Rectal smooth muscle tissue (tissue), 1 donor: Measurements from ENCODE around the gene MRM2.
"Not testable (repeated sequence)": the region's sequence is repeated elsewhere in the genome, so short reads cannot be mapped to it uniquely, and the experiment has no call there.

Source experiments
- H3K27ac ChIP-seq: one replicate; pipeline ENCODE4 v1.7.0; 2013; ENCODE audit warnings: low read depth, low read length, inconsistent platforms
- H3K27me3 ChIP-seq: one replicate; pipeline ENCODE4 v1.7.0; 2013; ENCODE audit warnings: low read length; ENCODE audit not compliant: control insufficient read depth, insufficient read depth
- H3K36me3 ChIP-seq: one replicate; pipeline ENCODE4 v1.7.0; 2013; ENCODE audit warnings: low read length; ENCODE audit not compliant: control insufficient read depth, insufficient read depth
- H3K4me1 ChIP-seq: one replicate; pipeline ENCODE4 v1.7.0; 2013; ENCODE audit warnings: low read length; ENCODE audit not compliant: control insufficient read depth, insufficient read depth
- H3K4me3 ChIP-seq: one replicate; pipeline ENCODE4 v1.7.0; 2013; ENCODE audit warnings: low read length
- H3K9ac ChIP-seq: one replicate; pipeline ENCODE4 v1.7.0; 2013; ENCODE audit warnings: low read length

Gene MRM2

GRCh38 chr7:2276107-2276506 is 34.1 kb upstream of the MRM2 start:
- Histone ChIP-seq H3K9ac (no peak overlapping the region), H3K4me3 (no peak overlapping the region), H3K27me3 (no peaks in the 10 kb centered on the region), H3K36me3 (peaks cover 15% of the 10 kb centered on the region), H3K4me1 (no peaks in the 10 kb centered on the region), H3K27ac (no peak overlapping the region)

GRCh38 chr7:2275101-2275500 is 33.1 kb upstream of the MRM2 start:
- Histone ChIP-seq H3K9ac (no peak overlapping the region), H3K4me1 (no peaks in the 10 kb centered on the region), H3K27me3 (no peaks in the 10 kb centered on the region), H3K4me3 (no peak overlapping the region), H3K36me3 (peaks cover 15% of the 10 kb centered on the region), H3K27ac (no peak overlapping the region)

GRCh38 chr7:2274666-2275065 is 32.7 kb upstream of the MRM2 start:
- no peaks in the 10 kb centered on the region for H3K27me3 ChIP-seq
- no peaks in the 10 kb centered on the region for H3K4me1 ChIP-seq
- H3K4me3 ChIP-seq = no peak overlapping the region
- H3K9ac ChIP-seq = no peak overlapping the region
- H3K27ac ChIP-seq = no peak overlapping the region
- H3K36me3 ChIP-seq = peaks cover 15% of the 10 kb centered on the region

GRCh38 chr7:2273866-2274265 is 31.9 kb upstream of the MRM2 start:
- Histone ChIP-seq H3K4me3 (no peak overlapping the region), H3K36me3 (peaks cover 15% of the 10 kb centered on the region), H3K27me3 (no peaks in the 10 kb centered on the region), H3K9ac (no peak overlapping the region), H3K27ac (no peak overlapping the region), H3K4me1 (no peaks in the 10 kb centered on the region)

- peaks cover 12% of the 10 kb centered on the region for H3K36me3 ChIP-seq
- H3K4me3 ChIP-seq = no peak overlapping the region
- no peaks in the 10 kb centered on the region for H3K4me1 ChIP-seq
- H3K27ac ChIP-seq = no peak overlapping the region
- no peaks in the 10 kb centered on the region for H3K27me3 ChIP-seq
- no peak overlapping the region for H3K9ac ChIP-seq
These were observed 30.0 kb upstream of the MRM2 start for GRCh38 chr7:2272031-2272430.

- H3K27me3 ChIP-seq = no peaks in the 10 kb centered on the region
- peaks cover 12% of the 10 kb centered on the region for H3K36me3 ChIP-seq
- H3K4me1 ChIP-seq = no peaks in the 10 kb centered on the region
- no peak overlapping the region for H3K27ac ChIP-seq
- no peak overlapping the region for H3K9ac ChIP-seq
- H3K4me3 ChIP-seq = no peak overlapping the region
These were observed 29.4 kb upstream of the MRM2 start for GRCh38 chr7:2271273-2272026.

- Histone ChIP-seq H3K36me3 (peaks cover 9% of the 10 kb centered on the region), H3K9ac (no peak overlapping the region)
These were observed 28.5 kb upstream of the MRM2 start for GRCh38 chr7:2270495-2270894.

GRCh38 chr7:2269991-2270460 is 28.0 kb upstream of the MRM2 start:
- H3K36me3 ChIP-seq = peaks cover 8% of the 10 kb centered on the region
- H3K4me1 ChIP-seq = no peaks in the 10 kb centered on the region
- no peak overlapping the region for H3K27ac ChIP-seq
- no peaks in the 10 kb centered on the region for H3K27me3 ChIP-seq
- no peak overlapping the region for H3K4me3 ChIP-seq
- no peak overlapping the region for H3K9ac ChIP-seq

More at GRCh38 chr7:2270495-2270894, 28.5 kb upstream of the MRM2 start:
- Histone ChIP-seq H3K4me3 (no peak overlapping the region), H3K27me3 (no peaks in the 10 kb centered on the region), H3K27ac (no peak overlapping the region), H3K4me1 (no peaks in the 10 kb centered on the region)

GRCh38 chr7:2269089-2269990 is 27.3 kb upstream of the MRM2 start:
- H3K27ac ChIP-seq, H3K9ac ChIP-seq, H3K4me3 ChIP-seq, H3K4me1 ChIP-seq, H3K36me3 ChIP-seq, H3K27me3 ChIP-seq: not testable (repeated sequence)

- peaks cover 7% of the 10 kb centered on the region for H3K36me3 ChIP-seq
- no peak overlapping the region for H3K4me3 ChIP-seq
- no peaks in the 10 kb centered on the region for H3K27me3 ChIP-seq
- H3K9ac ChIP-seq = no peak overlapping the region
- no peaks in the 10 kb centered on the region for H3K4me1 ChIP-seq
- no peak overlapping the region for H3K27ac ChIP-seq
These were observed 24.9 kb upstream of the MRM2 start for GRCh38 chr7:2266911-2267310.

- Histone ChIP-seq H3K36me3 (peaks cover 3% of the 10 kb centered on the region), H3K4me1 (no peaks in the 10 kb centered on the region), H3K9ac (no peak overlapping the region), H3K27ac (no peak overlapping the region), H3K4me3 (no peak overlapping the region), H3K27me3 (no peaks in the 10 kb centered on the region)
These were observed 22.2 kb upstream of the MRM2 start for GRCh38 chr7:2264158-2264557.

- Histone ChIP-seq H3K36me3 (peaks cover 3% of the 10 kb centered on the region), H3K4me1 (no peaks in the 10 kb centered on the region), H3K27ac (no peak overlapping the region), H3K9ac (no peak overlapping the region), H3K27me3 (no peaks in the 10 kb centered on the region), H3K4me3 (no peak overlapping the region)
These were observed 21.2 kb upstream of the MRM2 start for GRCh38 chr7:2263176-2263575.
